Measurements from ENCODE around the gene INSRR.

The INSRR gene

GRCh38 chr1:156809281-156809680 lies 49.6 kb downstream of the INSRR start:
- no peak for TF ChIP-seq REST (IDR thresholded peaks at IDR 0.05; ENCODE audit: insufficient read depth in 1 of 2, low read depth in 2 of 2, low read length in 2 of 2)
- no peak for TF ChIP-seq SIN3A (IDR thresholded peaks at IDR 0.05; ENCODE audit: borderline replicate concordance, insufficient read depth, low read length)
- no peak for TF ChIP-seq TAF1 (IDR thresholded peaks at IDR 0.05; ENCODE audit: borderline replicate concordance, insufficient read depth, low read length)
- no peak for TF ChIP-seq FOXP2 (optimal IDR thresholded peaks at IDR 0.05; ENCODE audit: borderline replicate concordance, extremely low read depth, extremely low read length, insufficient read depth)
- TF ChIP-seq POLR2AphosphoS5 (IDR thresholded peaks at IDR 0.05; ENCODE audit: low read depth, low read length), result no peak

- no peak for TF ChIP-seq POLR2AphosphoS5 (IDR thresholded peaks at IDR 0.05; ENCODE audit: low read depth, low read length)
- no peak for TF ChIP-seq SIN3A (IDR thresholded peaks at IDR 0.05; ENCODE audit: borderline replicate concordance, insufficient read depth, low read length)
- no peak for TF ChIP-seq TAF1 (IDR thresholded peaks at IDR 0.05; ENCODE audit: borderline replicate concordance, insufficient read depth, low read length)
- no peak for TF ChIP-seq REST (IDR thresholded peaks at IDR 0.05; ENCODE audit: insufficient read depth in 1 of 2, low read depth in 2 of 2, low read length in 2 of 2)
- TF ChIP-seq FOXP2 (optimal IDR thresholded peaks at IDR 0.05; ENCODE audit: borderline replicate concordance, extremely low read depth, extremely low read length, insufficient read depth), result no peak
Observed at GRCh38 chr1:156808186-156809030, 50.5 kb downstream of the INSRR start.

- TF ChIP-seq REST (IDR thresholded peaks at IDR 0.05; ENCODE audit: insufficient read depth in 1 of 2, low read depth in 2 of 2, low read length in 2 of 2) (no peak), FOXP2 (optimal IDR thresholded peaks at IDR 0.05; ENCODE audit: borderline replicate concordance, extremely low read depth, extremely low read length, insufficient read depth) (no peak), POLR2AphosphoS5 (IDR thresholded peaks at IDR 0.05; ENCODE audit: low read depth, low read length) (no peak), SIN3A (IDR thresholded peaks at IDR 0.05; ENCODE audit: borderline replicate concordance, insufficient read depth, low read length) (no peak)
Observed at GRCh38 chr1:156807627-156808026, 51.3 kb downstream of the INSRR start.

GRCh38 chr1:156806512-156807440 lies 52.1 kb downstream of the INSRR start:
- TF ChIP-seq FOXP2 (optimal IDR thresholded peaks at IDR 0.05; ENCODE audit: borderline replicate concordance, extremely low read depth, extremely low read length, insufficient read depth), result no peak
- TF ChIP-seq POLR2AphosphoS5 (IDR thresholded peaks at IDR 0.05; ENCODE audit: low read depth, low read length), result no peak
- no peak for TF ChIP-seq TAF1 (IDR thresholded peaks at IDR 0.05; ENCODE audit: borderline replicate concordance, insufficient read depth, low read length)
- no peak for TF ChIP-seq REST (IDR thresholded peaks at IDR 0.05; ENCODE audit: insufficient read depth in 1 of 2, low read depth in 2 of 2, low read length in 2 of 2)
- no peak for TF ChIP-seq SIN3A (IDR thresholded peaks at IDR 0.05; ENCODE audit: borderline replicate concordance, insufficient read depth, low read length)

Measured in PFSK-1 (cell line).